ENCODE measurements around the gene HIBADH. TPM values are rescaled to one million over a fixed set of nuclear protein-coding genes. Genes with fewer than 3 reads are reported as not detected.

The HIBADH gene
- polyA plus RNA-seq, 1 donor (not counting 4 experiments of a cell fraction or from before 2014, with no cell fraction given) = 42.6 TPM

GRCh38 chr7:27689150-27689549, 26.5 kb upstream of the HIBADH start:
- no peaks in the 10 kb centered on the region for H3K27me3 ChIP-seq (ENCODE audit: control insufficient read depth, extremely low read depth, insufficient read depth, low read length)
- FAIRE-seq (no peak), DNase-seq (ENCODE audit: low read depth, low spot score) (no peak)
- no peaks in the 10 kb centered on the region for H3K4me1 ChIP-seq (ENCODE audit: control insufficient read depth, extremely low read depth, insufficient read depth, low read length)
- dilution Hi-C loops (cut with MboI; ENCODE audit: extremely low pct_ligation_motif_present, low sequenced_read_pairs) = no loop called here
- TF ChIP-seq EZH2 (IDR thresholded peaks at IDR 0.05; ENCODE audit: low read length) (no peak), CTCF (optimal IDR thresholded peaks at IDR 0.05 in 1 of 3, IDR thresholded peaks at IDR 0.05 in 1 of 3, conservative IDR thresholded peaks at IDR 0.05 in 1 of 3; ENCODE audit: extremely low read depth in 1 of 3, insufficient read depth in 2 of 3, low read length in 3 of 3) (no peak)
- no peaks in the 10 kb centered on the region for H3K79me2 ChIP-seq (ENCODE audit: control insufficient read depth, insufficient read depth, low read length)
- no peak overlapping the region for H2AFZ ChIP-seq (ENCODE audit: control insufficient read depth, low read length)
- no peaks in the 10 kb centered on the region for H4K20me1 ChIP-seq (ENCODE audit: control insufficient read depth, extremely low read depth, insufficient read depth, low read length)
- H3K36me3 ChIP-seq (ENCODE audit: control insufficient read depth in 2 of 2, extremely low read depth in 1 of 2, insufficient read depth in 2 of 2, low read length in 2 of 2) = no peaks in the 10 kb centered on the region
- H3K9me3 ChIP-seq (ENCODE audit: control insufficient read depth, low read depth, low read length) = no peaks in the 10 kb centered on the region
- no peak overlapping the region for H3K9ac ChIP-seq (ENCODE audit: control insufficient read depth, extremely low read depth, insufficient read depth, low read length)
- H3K4me2 ChIP-seq (ENCODE audit: control insufficient read depth, extremely low read depth, insufficient read depth, low read depth, low read length) = no peak overlapping the region
- no peaks in the 10 kb centered on the region for H3K9me1 ChIP-seq (ENCODE audit: control insufficient read depth, extremely low read depth, insufficient read depth, low read length)
- H3K27ac ChIP-seq (ENCODE audit: control insufficient read depth, insufficient read depth, low read length) = no peak overlapping the region
- no peak overlapping the region for H3K4me3 ChIP-seq (ENCODE audit: control insufficient read depth in 2 of 3, extremely low read depth in 1 of 3, insufficient read depth in 2 of 3, low read depth in 1 of 3, low read length in 3 of 3)

- no peak overlapping the region for H2AFZ ChIP-seq (ENCODE audit: control insufficient read depth, low read length)
- no peaks in the 10 kb centered on the region for H3K9me1 ChIP-seq (ENCODE audit: control insufficient read depth, extremely low read depth, insufficient read depth, low read length)
- no peaks in the 10 kb centered on the region for H3K36me3 ChIP-seq (ENCODE audit: control insufficient read depth in 2 of 2, extremely low read depth in 1 of 2, insufficient read depth in 2 of 2, low read length in 2 of 2)
- H4K20me1 ChIP-seq (ENCODE audit: control insufficient read depth, extremely low read depth, insufficient read depth, low read length) = no peaks in the 10 kb centered on the region
- no peaks in the 10 kb centered on the region for H3K9me3 ChIP-seq (ENCODE audit: control insufficient read depth, low read depth, low read length)
- no peak overlapping the region for H3K9ac ChIP-seq (ENCODE audit: control insufficient read depth, extremely low read depth, insufficient read depth, low read length)
- no peaks in the 10 kb centered on the region for H3K4me1 ChIP-seq (ENCODE audit: control insufficient read depth, extremely low read depth, insufficient read depth, low read length)
- no peak overlapping the region for H3K27ac ChIP-seq (ENCODE audit: control insufficient read depth, insufficient read depth, low read length)
- DNase-seq (ENCODE audit: low read depth, low spot score) (no peak), FAIRE-seq (no peak)
- H3K79me2 ChIP-seq (ENCODE audit: control insufficient read depth, insufficient read depth, low read length) = no peaks in the 10 kb centered on the region
- H3K27me3 ChIP-seq (ENCODE audit: control insufficient read depth, extremely low read depth, insufficient read depth, low read length) = no peaks in the 10 kb centered on the region
- H3K4me2 ChIP-seq (ENCODE audit: control insufficient read depth, extremely low read depth, insufficient read depth, low read depth, low read length) = no peak overlapping the region
- no peak overlapping the region for H3K4me3 ChIP-seq (ENCODE audit: control insufficient read depth in 2 of 3, extremely low read depth in 1 of 3, insufficient read depth in 2 of 3, low read depth in 1 of 3, low read length in 3 of 3)
- dilution Hi-C loops (cut with MboI; ENCODE audit: extremely low pct_ligation_motif_present, low sequenced_read_pairs) = no loop called here
- TF ChIP-seq EZH2 (IDR thresholded peaks at IDR 0.05; ENCODE audit: low read length) (no peak), CTCF (optimal IDR thresholded peaks at IDR 0.05 in 1 of 3, IDR thresholded peaks at IDR 0.05 in 1 of 3, conservative IDR thresholded peaks at IDR 0.05 in 1 of 3; ENCODE audit: extremely low read depth in 1 of 3, insufficient read depth in 2 of 3, low read length in 3 of 3) (no peak)
These were observed 26.0 kb upstream of the HIBADH start for GRCh38 chr7:27688646-27689045.
